ENCODE data around the gene ANKLE1. TPM values are rescaled to one million over a fixed set of nuclear protein-coding genes. Genes with fewer than 3 reads are reported as not detected.

ANKLE1 gene
- polyA plus RNA-seq, 1 of the 3 experiments (the other 2 are of a cell fraction), result 2.6 TPM

- no peak within 1 kb of the TSS for H3K4me2 ChIP-seq
- TF ChIP-seq FOSL2 (IDR thresholded peaks at IDR 0.05; ENCODE audit: borderline replicate concordance, low read depth), result no peak
- TF ChIP-seq MEF2A (IDR thresholded peaks at IDR 0.05; ENCODE audit: borderline replicate concordance, low read depth), result no peak
- TF ChIP-seq NFIC (IDR thresholded peaks at IDR 0.05; ENCODE audit: borderline replicate concordance), result no peak
- TF ChIP-seq CTCF (IDR thresholded peaks at IDR 0.05), result no peak
- TF ChIP-seq NRF1 (IDR thresholded peaks at IDR 0.05; ENCODE audit: low read depth, low read length), result no peak
- TF ChIP-seq USF2 (IDR thresholded peaks at IDR 0.05; ENCODE audit: borderline replicate concordance, low read depth, low read length), result no peak
- TF ChIP-seq EZH2phosphoT487 (IDR thresholded peaks at IDR 0.05; ENCODE audit: borderline replicate concordance, low read depth), result no peak
- TF ChIP-seq PBX3 (IDR thresholded peaks at IDR 0.05), result no peak
- TF ChIP-seq MAX (IDR thresholded peaks at IDR 0.05; ENCODE audit: low read depth), result no peak
- no peak for TF ChIP-seq FOXM1 (IDR thresholded peaks at IDR 0.05; ENCODE audit: low read depth)
- no peak for TF ChIP-seq TEAD4 (IDR thresholded peaks at IDR 0.05; ENCODE audit: borderline replicate concordance, insufficient read depth)
- TF ChIP-seq ZBTB33 (IDR thresholded peaks at IDR 0.05; ENCODE audit: borderline replicate concordance, low read depth), result no peak
- no peak for TF ChIP-seq CHD2 (IDR thresholded peaks at IDR 0.05; ENCODE audit: low read length, partially characterized antibody)
- no peak for TF ChIP-seq RAD21 (IDR thresholded peaks at IDR 0.05; ENCODE audit: low read length)
- no peak for TF ChIP-seq MXI1 (IDR thresholded peaks at IDR 0.05; ENCODE audit: low read depth, low read length)
- no peak for TF ChIP-seq EP300 (IDR thresholded peaks at IDR 0.05; ENCODE audit: borderline replicate concordance in 1 of 2, low read depth in 1 of 2, low read length in 1 of 2)
- no peaks in the 10 kb centered on the region for H4K20me1 ChIP-seq (ENCODE audit: insufficient read depth)
- no peak within 1 kb of the TSS for H2AFZ ChIP-seq (ENCODE audit: low read depth)
- WGBS (ENCODE audit: low lambda C conversion rate), result 65% methylated on average over 2 of the region's 5 CpGs
- H3K4me1 ChIP-seq (ENCODE audit: control insufficient read depth in 1 of 2, insufficient read depth in 2 of 2, low read depth in 1 of 2, low read length in 1 of 2), result peaks cover 0 to 6% of the 10 kb centered on the region in 2 experiments; a peak in 1 of 4 replicates
- CTCF ChIA-PET, result interaction anchor here (0.7 to 0.8 kb wide), 2 partner anchors 19 to 198 kb away, joined by 3 read pairs; no protein-coding TSS in a partner anchor
- peaks cover 11% of the 10 kb centered on the region for H3F3A ChIP-seq (replicated peaks; ENCODE audit: insufficient read depth)
- no peaks in the 10 kb centered on the region for H3K27me3 ChIP-seq (ENCODE audit: insufficient read depth)
- no peak within 1 kb of the TSS for H3K27ac ChIP-seq (ENCODE audit: low read depth in 2 of 2, low read length in 1 of 2)
- 0 out of 2 replicates have a peak, but pooled peaks cover 4% of the 10 kb centered on the region for H3K9me3 ChIP-seq
- POLR2A ChIA-PET, result no interaction called here
- H3K79me2 ChIP-seq (ENCODE audit: insufficient read depth), result peaks cover 23% of the 10 kb centered on the region; the same call in 1 of the 2 replicates
- no peaks in the 10 kb centered on the region for H3K9me2 ChIP-seq
- H3K36me3 ChIP-seq (replicated peaks in 1 of 2; ENCODE audit: control insufficient read depth in 1 of 2, insufficient read depth in 2 of 2, low read length in 1 of 2), result peaks cover 0 to 3% of the 10 kb centered on the region in 2 experiments
- no peak within 1 kb of the TSS for H3K9ac ChIP-seq
- no peak for DNase-seq
- no peak within 1 kb of the TSS for H3K4me3 ChIP-seq (ENCODE audit: low read depth in 2 of 2, low read length in 1 of 2)
Measured at GRCh38 chr19:17264641-17264979, 17.1 kb upstream of the ANKLE1 start, which contains the start of gene USHBP1. Gene USHBP1, minus strand, starts transcription at chr19:17264745. Its CDS starts 446 bp downstream, at chr19:17264299.

Measured in SK-N-SH (cell line).